HFFc6 (cell line): Measurements from ENCODE around the gene WDR1. TPM values are rescaled to one million over a fixed set of nuclear protein-coding genes. Genes with fewer than 3 reads are reported as not detected.

Experiments
- DNase-seq: peaks from one replicate; pipeline ENCODE4 v3.0.0-alpha.2; 2018
- H3K27ac Mint-ChIP-seq: 2 replicates; pipeline ENCODE4 v1.8.0; 2020; ENCODE audit warnings: mild to moderate bottlenecking, mixed read lengths
- H3K27me3 Mint-ChIP-seq: 2 replicates; pipeline ENCODE4 v1.8.0; 2021; ENCODE audit warnings: mild to moderate bottlenecking, moderate library complexity, mixed read lengths; ENCODE audit not compliant: insufficient read depth
- H3K36me3 Mint-ChIP-seq: 2 replicates; pipeline ENCODE4 v1.8.0; 2021; ENCODE audit warnings: low read depth, mixed read lengths
- H3K4me1 Mint-ChIP-seq: 2 replicates; pipeline ENCODE4 v1.8.0; 2020; ENCODE audit warnings: low read depth, mixed read lengths
- H3K4me3 Mint-ChIP-seq: 2 replicates; pipeline ENCODE4 v1.8.0; 2020; ENCODE audit warnings: mild to moderate bottlenecking, moderate library complexity, mixed read lengths
- H3K9me3 Mint-ChIP-seq: 2 replicates; pipeline ENCODE4 v1.8.0; 2020; ENCODE audit warnings: mild to moderate bottlenecking, mixed read lengths
- total RNA-seq, 6 experiments: library from RNA; stranded (reverse); fragmentation: NEBNext Ultra II Directional; extraction: Animal tissue kit (Norgen Biotek cat#: 25700); gene quantifications; 2 replicates in 1 of 6; 3 replicates in 5 of 6; pipeline ENCODE4 v1.2.3, GENCODE V29; 2021
- TF ChIP-seq, protein P1 (sequence below): fragments of 200-600 bp; sonication (generic); IDR thresholded peaks from 2 replicates; pipeline ENCODE4 v1.5.0; 2021; ENCODE audit warnings: antibody characterized with exemption, mild to moderate bottlenecking

The WDR1 gene
- total RNA-seq, 6 experiments from 2014 or later = 720 to 838 (median 782) TPM

DNA sequence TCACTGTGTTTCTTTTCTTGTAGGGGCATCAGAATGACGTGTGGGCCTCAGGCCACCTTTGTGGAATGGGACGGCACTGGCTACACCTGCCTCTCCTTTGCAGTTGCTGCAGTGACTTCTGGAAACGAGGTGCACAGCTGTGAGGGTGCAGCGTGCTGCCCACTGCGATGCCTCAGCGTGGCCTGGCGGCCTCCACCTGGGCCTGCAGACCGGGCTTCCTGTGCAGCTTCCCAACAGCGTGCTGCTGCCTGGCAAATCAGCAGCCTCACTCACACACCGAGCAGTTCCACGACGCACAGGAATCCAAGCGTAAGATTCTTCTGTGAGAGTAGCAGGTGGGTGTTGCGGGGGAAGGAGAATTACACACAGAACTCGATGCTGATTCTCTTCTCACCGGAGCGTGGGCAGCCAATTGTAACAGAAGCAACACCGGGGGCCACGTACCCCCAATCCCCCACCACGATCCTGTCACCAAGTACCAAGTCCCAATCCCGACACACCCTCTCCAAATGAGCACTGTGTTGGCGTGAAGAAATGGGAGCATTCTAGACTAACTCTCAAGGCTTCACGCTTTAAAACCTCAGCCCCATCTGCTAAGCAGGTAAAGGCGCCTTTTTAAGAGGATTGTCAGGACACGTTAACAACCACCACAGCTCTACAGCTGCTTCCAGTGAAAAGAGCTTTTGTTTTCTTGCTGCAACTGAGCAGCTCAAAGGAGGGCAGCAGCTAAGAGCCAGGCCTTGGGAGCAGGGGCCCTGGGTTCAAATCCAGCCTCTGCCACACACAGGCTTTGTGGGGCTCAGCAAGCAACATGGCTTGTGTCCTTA is 16.9 kb downstream of the WDR1 start:
- Mint-ChIP-seq H3K36me3 (peaks cover 68% of the 10 kb centered on the region), H3K27ac (peak overlapping the region; percentile 98), H3K4me3 (no peak overlapping the region; the same call in 1 of the 2 replicates), H3K4me1 (peaks cover 99% of the 10 kb centered on the region), H3K9me3 (no peaks in the 10 kb centered on the region), H3K27me3 (peaks cover 11% of the 10 kb centered on the region)
- no peak for DNase-seq
- TF ChIP-seq, protein P1, sequence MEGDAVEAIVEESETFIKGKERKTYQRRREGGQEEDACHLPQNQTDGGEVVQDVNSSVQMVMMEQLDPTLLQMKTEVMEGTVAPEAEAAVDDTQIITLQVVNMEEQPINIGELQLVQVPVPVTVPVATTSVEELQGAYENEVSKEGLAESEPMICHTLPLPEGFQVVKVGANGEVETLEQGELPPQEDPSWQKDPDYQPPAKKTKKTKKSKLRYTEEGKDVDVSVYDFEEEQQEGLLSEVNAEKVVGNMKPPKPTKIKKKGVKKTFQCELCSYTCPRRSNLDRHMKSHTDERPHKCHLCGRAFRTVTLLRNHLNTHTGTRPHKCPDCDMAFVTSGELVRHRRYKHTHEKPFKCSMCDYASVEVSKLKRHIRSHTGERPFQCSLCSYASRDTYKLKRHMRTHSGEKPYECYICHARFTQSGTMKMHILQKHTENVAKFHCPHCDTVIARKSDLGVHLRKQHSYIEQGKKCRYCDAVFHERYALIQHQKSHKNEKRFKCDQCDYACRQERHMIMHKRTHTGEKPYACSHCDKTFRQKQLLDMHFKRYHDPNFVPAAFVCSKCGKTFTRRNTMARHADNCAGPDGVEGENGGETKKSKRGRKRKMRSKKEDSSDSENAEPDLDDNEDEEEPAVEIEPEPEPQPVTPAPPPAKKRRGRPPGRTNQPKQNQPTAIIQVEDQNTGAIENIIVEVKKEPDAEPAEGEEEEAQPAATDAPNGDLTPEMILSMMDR = no peak

DNA sequence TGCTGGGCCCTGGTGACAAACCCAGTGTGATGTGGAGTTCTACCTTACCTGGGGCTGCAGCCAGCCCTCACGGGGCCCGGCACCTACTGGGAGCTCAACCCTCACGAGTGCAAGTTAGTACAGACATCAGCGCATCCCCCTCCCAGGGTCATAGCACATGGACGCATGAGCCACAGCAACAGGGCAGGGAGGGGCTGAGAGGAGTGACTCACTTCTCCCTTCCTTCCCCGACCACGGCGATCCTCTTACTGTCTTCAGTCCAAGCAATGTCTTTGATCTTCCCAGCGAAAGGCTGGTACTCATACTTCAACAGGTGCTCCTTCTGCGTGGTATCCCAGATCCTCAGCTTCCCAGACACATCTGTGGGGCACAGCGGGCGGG is 17.8 kb downstream of the WDR1 start:
- TF ChIP-seq, protein P1 = no peak
- H3K4me1 Mint-ChIP-seq = peaks cover 99% of the 10 kb centered on the region
- no peaks in the 10 kb centered on the region for H3K9me3 Mint-ChIP-seq
- DNase-seq = peak; percentile 49
- H3K27ac Mint-ChIP-seq = peak overlapping the region; percentile 98
- H3K4me3 Mint-ChIP-seq = peak overlapping the region; percentile 69
- peaks cover 64% of the 10 kb centered on the region for H3K36me3 Mint-ChIP-seq
- peaks cover 16% of the 10 kb centered on the region for H3K27me3 Mint-ChIP-seq

DNA sequence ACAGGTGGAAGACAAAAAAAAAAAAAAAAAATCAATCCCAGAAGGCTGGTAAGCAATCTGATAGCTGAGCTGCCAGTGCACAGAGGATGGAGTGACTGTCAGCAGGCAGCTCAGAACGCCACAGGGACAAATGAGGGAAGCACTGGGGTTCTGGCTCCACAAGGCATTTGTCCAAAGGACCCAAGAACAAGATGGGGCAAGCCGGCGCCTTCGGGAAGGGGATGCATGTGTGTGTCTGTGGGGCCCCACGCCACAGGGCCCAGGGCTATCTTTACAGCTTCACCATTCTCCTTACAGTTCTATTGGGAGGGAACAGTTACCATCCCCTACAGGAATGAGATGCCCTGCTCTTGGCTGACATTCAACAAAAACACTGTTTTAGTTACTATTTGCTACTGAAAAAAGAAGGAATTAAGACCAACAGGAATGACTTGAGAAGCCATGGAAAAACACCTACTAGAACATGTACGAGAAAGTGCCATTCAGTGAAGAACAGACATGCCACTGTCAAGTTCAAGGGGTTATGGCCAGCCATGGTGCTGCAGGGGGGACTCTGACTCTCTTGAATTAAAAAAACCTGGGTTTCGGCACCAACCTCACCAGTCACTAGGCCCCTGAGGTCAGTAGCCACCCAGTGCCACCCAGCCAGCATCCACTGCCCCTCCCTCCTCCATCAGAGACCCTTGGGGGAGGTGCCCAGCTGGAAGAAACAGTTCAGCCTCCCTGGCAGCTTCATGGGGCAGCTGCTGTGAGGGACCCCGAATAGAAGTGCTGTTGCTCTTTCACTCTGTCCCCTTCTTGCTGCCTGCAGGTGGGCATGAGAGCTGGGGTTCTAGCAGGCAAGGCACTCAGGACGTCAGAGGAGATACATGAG is 18.5 kb downstream of the WDR1 start:
- no peak for DNase-seq
- H3K4me3 Mint-ChIP-seq = peak overlapping the region; percentile 69
- TF ChIP-seq, protein P1 = no peak
- H3K36me3 Mint-ChIP-seq = peaks cover 69% of the 10 kb centered on the region
- peaks cover 99% of the 10 kb centered on the region for H3K4me1 Mint-ChIP-seq
- no peaks in the 10 kb centered on the region for H3K9me3 Mint-ChIP-seq
- H3K27ac Mint-ChIP-seq = peak overlapping the region; percentile 98
- peaks cover 18% of the 10 kb centered on the region for H3K27me3 Mint-ChIP-seq

DNA sequence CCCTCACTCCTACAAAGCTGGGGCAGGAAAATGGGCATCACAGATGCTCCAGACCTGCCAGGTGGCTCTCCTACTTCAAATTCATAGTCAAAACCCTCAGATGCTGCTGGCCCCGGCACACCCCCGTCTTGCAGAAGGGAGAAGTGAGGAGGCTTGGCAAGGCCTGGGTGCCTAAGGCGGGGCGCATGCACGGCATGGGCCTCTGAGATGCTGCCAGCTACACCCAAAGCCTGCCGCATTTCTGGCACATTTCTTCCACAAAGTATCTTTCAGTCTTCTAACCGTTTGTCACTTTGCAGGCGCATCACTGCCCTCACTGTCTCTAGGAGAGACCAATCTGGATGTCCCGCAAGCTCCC is 19.6 kb downstream of the WDR1 start:
- Mint-ChIP-seq H3K36me3 (peaks cover 70% of the 10 kb centered on the region), H3K9me3 (no peaks in the 10 kb centered on the region), H3K27ac (peak overlapping the region; percentile 98), H3K4me3 (peak overlapping the region; percentile 69), H3K4me1 (peaks cover 99% of the 10 kb centered on the region), H3K27me3 (peaks cover 23% of the 10 kb centered on the region)
- TF ChIP-seq, protein P1 = no peak
- no peak for DNase-seq

DNA sequence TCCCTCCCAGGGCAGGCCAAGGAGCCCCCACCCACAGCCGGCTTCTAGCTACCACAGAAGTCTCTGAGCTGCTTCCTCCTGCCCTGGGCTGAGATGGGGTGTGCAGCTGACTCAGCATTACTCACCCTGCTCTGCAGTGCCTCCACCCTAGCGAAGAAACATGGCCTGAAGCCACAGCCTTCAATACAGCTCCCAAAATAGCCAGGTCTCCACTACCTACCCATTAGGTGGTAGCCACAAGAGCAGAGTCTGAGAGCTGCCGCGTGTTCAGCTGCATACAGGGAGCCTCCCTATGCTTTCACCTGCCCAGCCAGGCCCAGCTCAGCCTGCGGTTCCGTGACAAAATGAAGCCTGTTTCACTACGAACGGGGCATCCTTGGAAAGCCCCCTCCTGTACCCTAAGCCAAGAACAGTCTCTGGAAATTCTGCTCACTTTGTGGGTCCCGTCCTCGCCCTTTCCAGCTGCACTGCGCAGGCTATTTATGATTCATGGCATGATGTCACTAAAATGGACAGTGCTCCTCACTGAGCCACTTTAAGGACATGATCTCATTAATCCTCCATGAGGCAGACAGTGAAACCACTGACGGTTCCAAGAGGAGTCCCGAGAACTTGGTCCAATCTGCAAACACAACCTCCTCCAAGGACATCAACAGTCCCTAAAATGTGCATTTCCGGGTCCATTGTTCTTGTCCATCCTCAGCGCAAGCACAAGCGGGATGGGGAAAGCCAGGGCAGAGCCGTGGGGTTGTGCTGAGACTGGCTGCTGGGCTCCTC is 20.2 kb downstream of the WDR1 start:
- TF ChIP-seq, protein P1 = no peak
- H3K36me3 Mint-ChIP-seq = peaks cover 67% of the 10 kb centered on the region
- peak overlapping the region; percentile 98 for H3K27ac Mint-ChIP-seq
- H3K4me1 Mint-ChIP-seq = peaks cover 97% of the 10 kb centered on the region
- DNase-seq = peak; percentile 93
- H3K4me3 Mint-ChIP-seq = peak overlapping the region; percentile 69
- H3K27me3 Mint-ChIP-seq = peaks cover 27% of the 10 kb centered on the region
- no peaks in the 10 kb centered on the region for H3K9me3 Mint-ChIP-seq
